Suprapubic skin (tissue), 4 donors: Measurements from ENCODE around the gene CCR5.

Experiments used
- EP300 ChIP-seq: sonication (generic); formaldehyde crosslinking; IDR thresholded peaks from one replicate; pipeline ENCODE4 v1.6.1; 2017; ENCODE audit warnings: antibody characterized with exemption
- POLR2A ChIP-seq, 2 donors: fragments of 450-650 bp; IDR thresholded peaks; one replicate each; pipeline ENCODE4 v1.6.1; 2017; ENCODE audit warnings: antibody characterized with exemption in 2 of 2, mild to moderate bottlenecking in 2 of 2, moderate library complexity in 2 of 2
- POLR2AphosphoS5 ChIP-seq, 3 donors: sonication (generic); formaldehyde crosslinking; IDR thresholded peaks; one replicate each; pipeline ENCODE4 v1.6.1; 2017; ENCODE audit warnings: antibody characterized with exemption in 3 of 3
- TF ChIP-seq, protein P1 (sequence below), 2 donors: fragments of 200-600 bp in 1 of 2; fragments of 450-650 bp in 1 of 2; sonication (generic) in 1 of 2; IDR thresholded peaks; one replicate each; pipeline ENCODE4 v1.5.1; 2016 to 2019; ENCODE audit warnings: antibody characterized with exemption in 2 of 2, mild to moderate bottlenecking in 1 of 2, moderate library complexity in 1 of 2

DNA sequence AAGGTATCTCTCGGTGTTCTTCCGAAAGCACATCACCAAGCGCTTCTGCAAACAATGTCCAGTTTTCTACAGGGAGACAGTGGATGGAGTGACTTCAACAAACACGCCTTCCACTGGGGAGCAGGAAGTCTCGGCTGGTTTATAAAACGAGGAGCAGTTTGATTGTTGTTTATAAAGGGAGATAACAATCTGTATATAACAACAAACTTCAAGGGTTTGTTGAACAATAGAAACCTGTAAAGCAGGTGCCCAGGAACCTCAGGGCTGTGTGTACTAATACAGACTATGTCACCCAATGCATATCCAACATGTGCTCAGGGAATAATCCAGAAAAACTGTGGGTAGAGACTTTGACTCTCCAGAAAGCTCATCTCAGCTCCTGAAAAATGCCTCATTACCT lies 12.3 kb upstream of the CCR5 start:
- TF ChIP-seq, protein P1, sequence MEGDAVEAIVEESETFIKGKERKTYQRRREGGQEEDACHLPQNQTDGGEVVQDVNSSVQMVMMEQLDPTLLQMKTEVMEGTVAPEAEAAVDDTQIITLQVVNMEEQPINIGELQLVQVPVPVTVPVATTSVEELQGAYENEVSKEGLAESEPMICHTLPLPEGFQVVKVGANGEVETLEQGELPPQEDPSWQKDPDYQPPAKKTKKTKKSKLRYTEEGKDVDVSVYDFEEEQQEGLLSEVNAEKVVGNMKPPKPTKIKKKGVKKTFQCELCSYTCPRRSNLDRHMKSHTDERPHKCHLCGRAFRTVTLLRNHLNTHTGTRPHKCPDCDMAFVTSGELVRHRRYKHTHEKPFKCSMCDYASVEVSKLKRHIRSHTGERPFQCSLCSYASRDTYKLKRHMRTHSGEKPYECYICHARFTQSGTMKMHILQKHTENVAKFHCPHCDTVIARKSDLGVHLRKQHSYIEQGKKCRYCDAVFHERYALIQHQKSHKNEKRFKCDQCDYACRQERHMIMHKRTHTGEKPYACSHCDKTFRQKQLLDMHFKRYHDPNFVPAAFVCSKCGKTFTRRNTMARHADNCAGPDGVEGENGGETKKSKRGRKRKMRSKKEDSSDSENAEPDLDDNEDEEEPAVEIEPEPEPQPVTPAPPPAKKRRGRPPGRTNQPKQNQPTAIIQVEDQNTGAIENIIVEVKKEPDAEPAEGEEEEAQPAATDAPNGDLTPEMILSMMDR (IDR thresholded peaks at IDR 0.05), result no peak
- no peak for TF ChIP-seq POLR2A (IDR thresholded peaks at IDR 0.05)
- TF ChIP-seq POLR2AphosphoS5 (IDR thresholded peaks at IDR 0.05), result no peak
- no peak for TF ChIP-seq EP300
